Measurements from ENCODE around the gene CXCL16.
"Not testable (repeated sequence)": the region's sequence is repeated elsewhere in the genome, so short reads cannot be mapped to it uniquely, and the experiment has no call there.

Gene CXCL16

DNA sequence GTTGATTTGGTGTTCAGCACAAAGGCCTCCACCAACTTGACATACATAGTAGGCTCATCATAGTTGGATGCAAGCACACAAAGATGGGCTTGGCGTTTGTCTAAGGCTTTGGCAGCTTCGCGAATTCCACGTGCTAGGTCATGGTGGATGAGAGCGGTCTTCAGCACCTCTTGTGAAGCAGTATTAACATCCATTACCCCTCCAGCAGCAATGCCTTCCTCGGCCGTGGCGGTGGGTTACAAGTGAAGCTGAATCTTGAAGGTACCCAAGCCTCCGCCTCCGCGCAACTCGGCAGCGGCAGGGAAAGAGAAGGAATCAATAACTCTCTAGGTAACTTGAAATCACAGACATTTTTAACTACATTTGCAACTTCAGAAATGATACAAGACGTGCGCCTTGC, 34.7 kb downstream of the CXCL16 start:
- Histone ChIP-seq H3K9me3 (ENCODE audit: insufficient read depth, low read depth, low read length) (no peaks in the 10 kb centered on the region), H3K36me3 (ENCODE audit: insufficient read depth, low read depth, low read length) (peaks cover 9% of the 10 kb centered on the region; the same call in 1 of the 2 replicates), H3K27ac (ENCODE audit: low read length) (no peak overlapping the region), H3K4me3 (ENCODE audit: low read length) (peak overlapping the region; percentile 97), H3K4me1 (ENCODE audit: insufficient read depth, low read length) (peaks cover 11% of the 10 kb centered on the region), H3K9ac (ENCODE audit: low read depth, low read length) (peak overlapping the region; percentile 97; the same call in 1 of the 2 replicates), H3K27me3 (ENCODE audit: insufficient read depth, low read length) (no peaks in the 10 kb centered on the region)

GRCh38 chr17:4704574-4704907, 35.2 kb downstream of the CXCL16 start:
- Histone ChIP-seq H3K9ac (ENCODE audit: low read depth, low read length) (peak overlapping the region; percentile 97), H3K4me1 (ENCODE audit: insufficient read depth, low read length) (peaks cover 11% of the 10 kb centered on the region), H3K4me3 (ENCODE audit: low read length) (peak overlapping the region; percentile 97)
- not testable (repeated sequence) for H3K27me3 ChIP-seq (ENCODE audit: insufficient read depth, low read length); H3K27ac ChIP-seq (ENCODE audit: low read length); H3K36me3 ChIP-seq (ENCODE audit: insufficient read depth, low read depth, low read length); H3K9me3 ChIP-seq (ENCODE audit: insufficient read depth, low read depth, low read length)

DNA sequence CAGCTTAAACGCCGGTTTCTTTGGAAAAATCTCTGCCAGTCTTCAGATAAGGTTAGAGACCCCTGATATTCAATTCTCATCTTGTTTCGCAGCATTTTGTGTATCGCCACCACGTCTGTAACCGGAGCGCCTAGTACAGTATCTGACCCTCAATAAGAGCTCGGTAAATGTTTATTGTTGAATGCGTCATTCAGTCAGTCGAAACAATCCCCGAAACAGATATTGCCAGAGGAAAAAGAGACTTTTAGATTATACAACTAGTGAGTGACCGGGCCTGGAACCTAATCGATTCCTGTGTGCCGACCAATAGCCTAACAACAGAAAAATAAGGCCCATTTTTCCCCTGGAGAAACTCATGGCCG, 36.4 kb downstream of the CXCL16 start:
- peak overlapping the region; percentile 97 for H3K9ac ChIP-seq (ENCODE audit: low read depth, low read length)
- no peaks in the 10 kb centered on the region for H3K27me3 ChIP-seq (ENCODE audit: insufficient read depth, low read length)
- peaks cover 11% of the 10 kb centered on the region for H3K4me1 ChIP-seq (ENCODE audit: insufficient read depth, low read length)
- H3K36me3 ChIP-seq (ENCODE audit: insufficient read depth, low read depth, low read length) = peaks cover 9% of the 10 kb centered on the region; the same call in 1 of the 2 replicates
- H3K27ac ChIP-seq (ENCODE audit: low read length) = peak overlapping the region; percentile 68
- peak overlapping the region; percentile 97 for H3K4me3 ChIP-seq (ENCODE audit: low read length)
- H3K9me3 ChIP-seq (ENCODE audit: insufficient read depth, low read depth, low read length) = no peaks in the 10 kb centered on the region

DNA sequence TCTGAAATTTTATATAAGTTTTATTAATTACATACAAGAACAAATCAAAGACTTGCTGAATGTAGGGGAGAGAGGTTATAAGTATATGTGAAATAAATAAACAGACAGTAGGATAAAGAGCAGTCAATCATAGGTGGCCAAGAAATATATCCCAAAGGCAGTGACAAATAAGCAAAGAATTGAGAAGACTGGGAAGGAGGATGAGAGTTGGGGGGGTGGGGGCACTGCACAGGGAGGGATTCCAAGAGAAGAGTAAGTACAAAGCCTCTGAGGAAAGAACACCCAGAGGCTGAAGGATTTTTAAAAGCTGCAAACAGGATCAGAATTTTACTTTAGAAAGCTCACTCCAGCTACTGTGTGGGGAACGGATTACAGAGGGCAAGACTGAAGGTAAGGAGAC, 38.6 kb downstream of the CXCL16 start:
- H3K4me3 ChIP-seq (ENCODE audit: low read length) = no peak overlapping the region
- no peak overlapping the region for H3K27ac ChIP-seq (ENCODE audit: low read length)
- H3K9ac ChIP-seq (ENCODE audit: low read depth, low read length) = no peak overlapping the region
- peaks cover 11% of the 10 kb centered on the region for H3K4me1 ChIP-seq (ENCODE audit: insufficient read depth, low read length)
- no peaks in the 10 kb centered on the region for H3K27me3 ChIP-seq (ENCODE audit: insufficient read depth, low read length)
- no peaks in the 10 kb centered on the region for H3K9me3 ChIP-seq (ENCODE audit: insufficient read depth, low read depth, low read length)
- H3K36me3 ChIP-seq (ENCODE audit: insufficient read depth, low read depth, low read length) = peaks cover 30% of the 10 kb centered on the region

DNA sequence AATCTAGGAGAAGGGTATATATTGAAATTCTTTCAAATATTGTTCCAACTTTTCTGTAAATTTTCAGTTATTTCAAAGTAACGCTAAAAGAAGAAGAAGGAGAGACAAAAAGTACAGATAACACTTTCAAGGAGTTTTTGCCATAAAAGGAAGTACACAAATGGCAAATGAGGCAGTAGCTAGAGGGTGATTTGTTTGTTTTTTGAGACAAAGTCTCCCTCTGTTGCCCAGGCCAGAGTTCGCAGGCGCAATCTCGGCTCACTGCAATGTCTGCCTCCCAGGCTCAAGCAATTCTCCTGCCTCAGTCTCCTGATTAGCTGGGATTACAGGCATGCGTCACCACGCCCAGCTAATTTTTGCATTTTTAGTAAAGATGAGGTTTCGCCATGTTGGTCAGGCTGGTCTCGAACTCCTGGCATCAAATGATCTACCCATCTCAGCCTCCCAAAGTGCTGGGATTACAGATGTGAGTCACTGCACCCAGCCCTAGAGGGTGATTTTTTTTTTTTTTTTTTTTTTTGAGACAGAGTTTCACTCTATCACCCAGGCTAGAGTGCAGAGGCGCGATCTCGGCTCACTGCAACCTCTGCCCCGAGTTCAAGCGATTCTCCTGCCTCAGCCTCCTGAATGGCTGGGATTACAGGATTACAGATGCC, 40.2 kb downstream of the CXCL16 start:
- H3K9ac ChIP-seq (ENCODE audit: low read depth, low read length) = not testable (repeated sequence)

DNA sequence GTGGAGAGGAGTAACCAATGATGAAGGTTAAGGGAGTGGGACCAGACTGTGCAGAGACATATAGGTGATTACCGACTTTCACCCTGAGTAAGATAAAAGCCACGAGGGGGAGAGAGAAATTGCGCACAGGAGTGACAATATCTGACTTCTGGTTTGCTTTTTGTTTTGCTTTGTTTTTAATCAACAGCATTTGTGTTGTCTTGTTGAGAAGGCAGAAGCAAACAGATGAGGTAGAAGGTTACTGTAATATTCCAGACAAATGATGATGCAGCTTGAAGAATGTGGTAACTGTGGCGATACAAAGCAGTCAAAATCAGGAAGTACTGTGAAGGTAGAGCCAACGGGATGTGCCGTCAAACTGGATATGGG, 43.3 kb downstream of the CXCL16 start:
- H3K9me3 ChIP-seq (ENCODE audit: insufficient read depth, low read depth, low read length) = no peaks in the 10 kb centered on the region
- peaks cover 50% of the 10 kb centered on the region for H3K36me3 ChIP-seq (ENCODE audit: insufficient read depth, low read depth, low read length)
- H3K27me3 ChIP-seq (ENCODE audit: insufficient read depth, low read length) = no peaks in the 10 kb centered on the region
- peaks cover 1% of the 10 kb centered on the region; the same call in 1 of the 2 replicates for H3K4me1 ChIP-seq (ENCODE audit: insufficient read depth, low read length)
- no peak overlapping the region for H3K9ac ChIP-seq (ENCODE audit: low read depth, low read length)
- no peak overlapping the region for H3K27ac ChIP-seq (ENCODE audit: low read length)
- H3K4me3 ChIP-seq (ENCODE audit: low read length) = no peak overlapping the region

More for the DNA sequence above, 40.2 kb downstream of the CXCL16 start:
- not testable (repeated sequence) for H3K4me3 ChIP-seq (ENCODE audit: low read length); H3K27ac ChIP-seq (ENCODE audit: low read length); H3K27me3 ChIP-seq (ENCODE audit: insufficient read depth, low read length); H3K4me1 ChIP-seq (ENCODE audit: insufficient read depth, low read length); H3K9me3 ChIP-seq (ENCODE audit: insufficient read depth, low read depth, low read length)
- H3K36me3 ChIP-seq (ENCODE audit: insufficient read depth, low read depth, low read length) = peaks cover 32% of the 10 kb centered on the region

DNA sequence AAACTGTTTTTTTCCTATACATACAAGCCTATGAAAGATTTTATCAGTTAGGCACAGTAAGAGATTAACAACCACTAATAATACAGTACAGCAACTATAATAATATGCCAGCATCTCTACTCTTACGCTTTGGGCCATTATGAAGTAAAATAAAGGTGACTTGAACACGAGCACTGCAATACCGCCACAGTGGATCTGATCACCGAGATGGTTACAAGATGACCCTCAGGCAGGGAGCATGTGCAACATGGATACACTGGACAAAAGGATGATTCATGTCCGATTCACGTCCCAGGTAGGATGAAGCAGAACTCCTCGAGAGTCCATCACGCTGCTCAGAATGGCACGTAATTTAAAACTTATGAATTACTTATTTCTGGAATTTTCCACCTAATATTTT, 46.3 kb downstream of the CXCL16 start:
- Histone ChIP-seq H3K4me3 (ENCODE audit: low read length) (no peak overlapping the region), H3K4me1 (ENCODE audit: insufficient read depth, low read length) (no peaks in the 10 kb centered on the region), H3K9me3 (ENCODE audit: insufficient read depth, low read depth, low read length) (no peaks in the 10 kb centered on the region), H3K27ac (ENCODE audit: low read length) (no peak overlapping the region), H3K36me3 (ENCODE audit: insufficient read depth, low read depth, low read length) (peaks cover 72% of the 10 kb centered on the region), H3K27me3 (ENCODE audit: insufficient read depth, low read length) (no peaks in the 10 kb centered on the region), H3K9ac (ENCODE audit: low read depth, low read length) (no peak overlapping the region)

DNA sequence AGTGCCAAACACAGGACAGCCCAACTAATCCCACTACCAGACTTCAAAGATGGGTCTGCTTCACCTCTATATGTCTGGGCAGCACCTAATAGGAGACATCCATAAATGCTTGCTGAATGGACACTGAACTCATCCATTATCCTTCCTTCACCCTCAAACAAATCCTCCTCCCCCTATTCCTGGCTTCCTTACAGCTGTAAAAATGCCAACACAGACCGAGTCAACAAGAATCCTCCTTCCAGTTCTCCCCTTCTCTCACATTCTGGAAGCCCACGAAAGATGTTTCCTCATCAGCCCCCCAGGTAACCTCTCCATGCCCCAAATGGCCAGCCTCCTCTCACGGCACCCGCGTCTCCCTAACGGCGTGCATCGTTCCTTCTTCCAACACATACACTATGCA, 48.0 kb downstream of the CXCL16 start:
- no peaks in the 10 kb centered on the region for H3K9me3 ChIP-seq (ENCODE audit: insufficient read depth, low read depth, low read length)
- H3K27ac ChIP-seq (ENCODE audit: low read length) = no peak overlapping the region
- no peak overlapping the region for H3K4me3 ChIP-seq (ENCODE audit: low read length)
- H3K4me1 ChIP-seq (ENCODE audit: insufficient read depth, low read length) = no peaks in the 10 kb centered on the region
- no peaks in the 10 kb centered on the region for H3K27me3 ChIP-seq (ENCODE audit: insufficient read depth, low read length)
- H3K36me3 ChIP-seq (ENCODE audit: insufficient read depth, low read depth, low read length) = peaks cover 70% of the 10 kb centered on the region
- no peak overlapping the region for H3K9ac ChIP-seq (ENCODE audit: low read depth, low read length)

GRCh38 chr17:4690745-4691144, 49.0 kb downstream of the CXCL16 start:
- Histone ChIP-seq H3K27ac (ENCODE audit: low read length) (no peak overlapping the region), H3K9me3 (ENCODE audit: insufficient read depth, low read depth, low read length) (no peaks in the 10 kb centered on the region), H3K9ac (ENCODE audit: low read depth, low read length) (no peak overlapping the region), H3K4me3 (ENCODE audit: low read length) (no peak overlapping the region), H3K4me1 (ENCODE audit: insufficient read depth, low read length) (no peaks in the 10 kb centered on the region), H3K27me3 (ENCODE audit: insufficient read depth, low read length) (no peaks in the 10 kb centered on the region), H3K36me3 (ENCODE audit: insufficient read depth, low read depth, low read length) (peaks cover 68% of the 10 kb centered on the region)

DNA sequence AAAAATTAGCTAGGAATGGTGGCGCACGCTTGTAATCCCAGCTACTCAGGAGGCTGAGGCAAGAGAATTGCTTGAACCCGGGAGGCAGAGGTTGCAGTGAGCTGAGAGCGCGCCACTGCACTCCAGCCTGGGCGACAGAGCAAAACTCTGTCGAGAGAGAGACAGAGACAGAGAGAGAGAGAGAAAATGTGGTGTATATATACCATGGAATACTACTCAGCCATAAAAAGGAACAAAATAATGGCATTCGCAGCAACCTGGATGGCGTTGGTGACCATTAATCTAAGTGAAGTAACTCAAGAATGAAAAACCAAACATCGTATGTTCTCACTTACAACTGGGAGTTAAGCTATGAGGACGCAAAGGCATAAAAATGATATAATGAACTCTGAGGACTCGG, 49.9 kb downstream of the CXCL16 start:
- H3K27me3 ChIP-seq (ENCODE audit: insufficient read depth, low read length); H3K27ac ChIP-seq (ENCODE audit: low read length); H3K9me3 ChIP-seq (ENCODE audit: insufficient read depth, low read depth, low read length); H3K4me3 ChIP-seq (ENCODE audit: low read length); H3K9ac ChIP-seq (ENCODE audit: low read depth, low read length); H3K4me1 ChIP-seq (ENCODE audit: insufficient read depth, low read length): not testable (repeated sequence)
- H3K36me3 ChIP-seq (ENCODE audit: insufficient read depth, low read depth, low read length) = peaks cover 76% of the 10 kb centered on the region

DNA sequence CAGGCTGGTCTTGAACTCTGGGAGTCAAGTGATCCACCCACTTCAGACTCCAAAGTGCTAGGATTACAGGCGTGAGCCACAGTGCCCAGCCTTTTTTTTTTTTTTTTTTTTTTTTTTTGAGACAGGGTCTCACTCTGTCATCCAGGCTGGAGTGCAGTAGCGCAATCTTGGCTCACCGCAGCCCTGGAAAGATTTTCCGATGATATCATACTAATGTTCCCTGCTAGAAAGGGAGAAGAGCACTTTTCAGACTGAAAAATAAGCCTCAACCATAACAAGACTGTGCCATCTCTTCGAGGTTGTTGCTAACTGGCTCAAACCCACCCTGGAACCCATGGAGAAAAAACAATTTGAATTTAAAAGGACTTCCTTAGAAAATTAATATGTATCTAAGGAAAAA, 56.0 kb downstream of the CXCL16 start:
- H3K9ac ChIP-seq (ENCODE audit: low read depth, low read length); H3K4me1 ChIP-seq (ENCODE audit: insufficient read depth, low read length); H3K27ac ChIP-seq (ENCODE audit: low read length); H3K4me3 ChIP-seq (ENCODE audit: low read length); H3K9me3 ChIP-seq (ENCODE audit: insufficient read depth, low read depth, low read length); H3K27me3 ChIP-seq (ENCODE audit: insufficient read depth, low read length): not testable (repeated sequence)
- peaks cover 84% of the 10 kb centered on the region for H3K36me3 ChIP-seq (ENCODE audit: insufficient read depth, low read depth, low read length)

Measured in iPS-20b (cell line).